Keratinocyte (primary cell): Measurements from ENCODE around the gene KCNK17. TPM values are rescaled to one million over a fixed set of nuclear protein-coding genes. Genes with fewer than 3 reads are reported as not detected.

ENCODE experiments used
- DNase-seq: peaks from one replicate; pipeline ENCODE4 v3.0.0-alpha.2; 2011; ENCODE audit warnings: low read depth, missing footprints, low spot score
- FAIRE-seq: peaks from 2 replicates; lab custom pipeline; 2011; peaks lifted over from hg19 to GRCh38; lab: Jason Lieb, UNC
- H2AFZ ChIP-seq: 2 replicates; pipeline ENCODE4 v1.6.0; 2012; ENCODE audit warnings: low read length, control low read depth, inconsistent platforms; ENCODE audit not compliant: control insufficient read depth
- H3K27ac ChIP-seq: 2 replicates; pipeline ENCODE4 v1.5.1; 2011; ENCODE audit warnings: low read length; ENCODE audit not compliant: control insufficient read depth, insufficient read depth
- H3K27me3 ChIP-seq: 3 replicates; pipeline ENCODE4 v1.6.0; 2011; ENCODE audit warnings: low read length; ENCODE audit not compliant: control insufficient read depth, insufficient read depth; ENCODE audit errors: extremely low read depth
- H3K36me3 ChIP-seq, 2 experiments: 2 replicates in 1 of 2; 3 replicates in 1 of 2; pipeline ENCODE4 v1.5.1; 2011; ENCODE audit warnings: low read length in 2 of 2, mild to moderate bottlenecking in 1 of 2; ENCODE audit not compliant: control insufficient read depth in 2 of 2, insufficient read depth in 2 of 2; ENCODE audit errors: extremely low read depth in 1 of 2
- H3K4me1 ChIP-seq: 3 replicates; pipeline ENCODE4 v1.5.1; 2011; ENCODE audit warnings: low read length; ENCODE audit not compliant: control insufficient read depth, insufficient read depth; ENCODE audit errors: extremely low read depth
- H3K4me2 ChIP-seq: 3 replicates; pipeline ENCODE4 v1.6.0; 2011; ENCODE audit warnings: low read depth, low read length; ENCODE audit not compliant: control insufficient read depth, insufficient read depth; ENCODE audit errors: extremely low read depth
- H3K4me3 ChIP-seq, 3 experiments: fragments of 200-600 bp in 1 of 3; sonication (generic) in 1 of 3; 2 replicates in 2 of 3; 3 replicates in 1 of 3; pipeline ENCODE4 v1.5.1; 2011 to 2016; ENCODE audit warnings: low read length in 3 of 3, mild to moderate bottlenecking in 3 of 3, control low read depth in 2 of 3, inconsistent platforms in 1 of 3, low read depth in 1 of 3, mixed read lengths in 1 of 3, mixed run types in 1 of 3, moderate library complexity in 1 of 3; ENCODE audit not compliant: control insufficient read depth in 2 of 3, insufficient read depth in 2 of 3; ENCODE audit errors: extremely low read depth in 1 of 3
- H3K79me2 ChIP-seq: 2 replicates; pipeline ENCODE4 v1.6.0; 2012; ENCODE audit warnings: low read length; ENCODE audit not compliant: control insufficient read depth, insufficient read depth
- H3K9ac ChIP-seq: 3 replicates; pipeline ENCODE4 v1.6.0; 2011; ENCODE audit warnings: low read length; ENCODE audit not compliant: control insufficient read depth, insufficient read depth; ENCODE audit errors: extremely low read depth
- H3K9me1 ChIP-seq: 3 replicates; pipeline ENCODE4 v1.6.0; 2011; ENCODE audit warnings: low read length; ENCODE audit not compliant: control insufficient read depth, insufficient read depth; ENCODE audit errors: extremely low read depth
- H3K9me3 ChIP-seq: 2 replicates; pipeline ENCODE4 v1.5.1; 2012; ENCODE audit warnings: low read depth, low read length; ENCODE audit not compliant: control insufficient read depth
- H4K20me1 ChIP-seq: 3 replicates; pipeline ENCODE4 v1.6.0; 2011; ENCODE audit warnings: low read length; ENCODE audit not compliant: control insufficient read depth, insufficient read depth; ENCODE audit errors: extremely low read depth
- CTCF ChIP-seq, 3 experiments: IDR thresholded peaks in 1 of 3; conservative IDR thresholded peaks in 1 of 3; optimal IDR thresholded peaks in 1 of 3; 2 replicates in 2 of 3; 3 replicates in 1 of 3; pipeline versions ENCODE3 to v1.5.1; 2011; ENCODE audit warnings: low read length in 3 of 3, mild to moderate bottlenecking in 3 of 3, moderate library complexity in 2 of 3, control low read depth in 1 of 3, inconsistent platforms in 1 of 3; ENCODE audit not compliant: insufficient read depth in 2 of 3; ENCODE audit errors: extremely low read depth in 1 of 3
- EZH2 ChIP-seq: IDR thresholded peaks from one replicate; pipeline ENCODE4 v1.6.1; 2012; ENCODE audit warnings: inconsistent platforms, mild to moderate bottlenecking, low read length, moderate library complexity
- dilution Hi-C: fragments of 300-500 bp; cut with MboI; formaldehyde crosslinking; loops from one replicate; pipeline ENCODE4 v1.7.0; 2020; ENCODE audit warnings: low sequenced_read_pairs; ENCODE audit not compliant: extremely low pct_ligation_motif_present
- polyA plus RNA-seq, 5 experiments: library from polyadenylated mRNA; depleted of rRNA in 3 of 5; stranded (reverse) in 3 of 5; stranded (forward) in 1 of 5; unstranded in 1 of 5; fragments of >200 nt; gene quantifications; 1 replicate in 1 of 5; 2 replicates in 3 of 5; 3 replicates in 1 of 5; pipeline versions ENCODE4 v1.2.1 to v1.2.3, GENCODE V29; 2011 to 2012; ENCODE audit warnings: missing spikeins in 2 of 5, low read depth in 1 of 5, low replicate concordance in 1 of 5

Gene KCNK17
- polyA plus RNA-seq, 1 donor (not counting 4 experiments of a cell fraction or from before 2014, with no cell fraction given): not detected

GRCh38 chr6:39303425-39304153 is 10.6 kb downstream of the KCNK17 start:
- TF ChIP-seq CTCF (optimal IDR thresholded peaks at IDR 0.05 in 1 of 3, IDR thresholded peaks at IDR 0.05 in 1 of 3, conservative IDR thresholded peaks at IDR 0.05 in 1 of 3; ENCODE audit: extremely low read depth in 1 of 3, insufficient read depth in 2 of 3, low read length in 3 of 3) (no peak), EZH2 (no peak)
- FAIRE-seq: no peak
- Histone ChIP-seq H3K4me3 (no peak overlapping the region), H3K4me1 (peaks cover 2% of the 10 kb centered on the region), H3K79me2 (no peaks in the 10 kb centered on the region), H3K4me2 (no peak overlapping the region), H3K9ac (no peak overlapping the region), H4K20me1 (no peaks in the 10 kb centered on the region), H3K36me3 (no peaks in the 10 kb centered on the region), H3K9me1 (no peaks in the 10 kb centered on the region), H2AFZ (no peak overlapping the region), H3K9me3 (no peaks in the 10 kb centered on the region), H3K27ac (no peak overlapping the region), H3K27me3 (no peaks in the 10 kb centered on the region)
- DNase-seq: no peak
- dilution Hi-C loops: no loop called here

- FAIRE-seq: peak; percentile 68
- TF ChIP-seq CTCF (optimal IDR thresholded peaks at IDR 0.05 in 1 of 3, IDR thresholded peaks at IDR 0.05 in 1 of 3, conservative IDR thresholded peaks at IDR 0.05 in 1 of 3; ENCODE audit: extremely low read depth in 1 of 3, insufficient read depth in 2 of 3, low read length in 3 of 3): peak; percentile 77 to 99 (median 97)
- no peak for TF ChIP-seq EZH2
- Histone ChIP-seq H3K27me3 (no peaks in the 10 kb centered on the region), H3K9me1 (no peaks in the 10 kb centered on the region), H3K9me3 (no peaks in the 10 kb centered on the region), H3K79me2 (no peaks in the 10 kb centered on the region), H3K27ac (no peak overlapping the region), H3K9ac (no peak overlapping the region), H3K36me3 (no peaks in the 10 kb centered on the region), H3K4me1 (peaks cover 2% of the 10 kb centered on the region), H4K20me1 (no peaks in the 10 kb centered on the region), H3K4me2 (peak overlapping the region; percentile 69), H2AFZ (peak overlapping the region; percentile 74), H3K4me3 (peak overlapping the region in 1 of 3 experiments; percentile 42)
- no peak for DNase-seq
- dilution Hi-C loops: no loop called here
These were observed 11.4 kb downstream of the KCNK17 start for GRCh38 chr6:39302669-39303424.
